ENCODE results near the gene ZNF500. TPM values are rescaled to one million over a fixed set of nuclear protein-coding genes. Genes with fewer than 3 reads are reported as not detected.

The ZNF500 gene
- total RNA-seq, 1 donor from 2014 or later, result 14.6 TPM

DNA sequence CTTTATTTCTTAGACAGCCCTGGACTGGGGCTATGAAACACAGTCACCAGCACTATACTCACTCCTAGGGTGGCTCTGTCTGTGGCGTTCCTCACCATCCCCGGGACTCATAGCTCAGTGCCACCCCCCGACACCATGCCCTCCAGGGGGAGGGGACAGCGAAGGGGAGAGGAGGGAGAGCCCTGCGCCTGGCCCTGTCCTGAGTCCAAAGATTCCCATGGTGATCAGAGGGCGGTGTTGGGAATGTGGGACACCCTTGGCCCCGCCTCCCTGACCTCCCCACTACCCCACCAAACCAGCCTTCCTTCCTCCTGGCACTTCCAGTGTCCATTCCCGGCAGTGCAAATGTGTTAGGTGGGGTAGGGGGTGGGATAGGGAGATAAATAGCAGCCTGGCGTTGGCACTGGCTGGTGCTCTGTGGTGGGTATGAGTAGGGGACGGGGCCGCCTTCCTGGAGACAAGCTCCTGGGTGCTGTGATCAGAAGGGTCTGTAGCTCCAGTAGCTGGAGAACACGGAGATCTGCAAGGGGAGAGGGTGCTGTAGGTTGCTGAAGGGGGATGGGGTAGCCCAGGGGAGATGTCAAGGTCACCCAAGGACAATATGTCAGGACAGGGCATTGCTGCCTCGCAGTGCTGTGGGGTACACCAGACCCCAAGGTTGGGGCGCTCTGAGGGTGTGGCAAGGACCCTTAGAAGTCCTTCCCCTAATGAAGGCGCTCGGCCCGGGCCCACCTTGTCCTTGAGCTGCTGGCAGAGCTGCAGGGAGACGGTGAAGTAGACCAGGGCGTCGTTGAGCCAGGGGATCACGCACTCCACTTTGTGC is 30.2 kb upstream of the ZNF500 start:
- no peak for FAIRE-seq
- H3K27ac Mint-ChIP-seq (ENCODE audit: unreplicated experiment), result no peak overlapping the region

DNA sequence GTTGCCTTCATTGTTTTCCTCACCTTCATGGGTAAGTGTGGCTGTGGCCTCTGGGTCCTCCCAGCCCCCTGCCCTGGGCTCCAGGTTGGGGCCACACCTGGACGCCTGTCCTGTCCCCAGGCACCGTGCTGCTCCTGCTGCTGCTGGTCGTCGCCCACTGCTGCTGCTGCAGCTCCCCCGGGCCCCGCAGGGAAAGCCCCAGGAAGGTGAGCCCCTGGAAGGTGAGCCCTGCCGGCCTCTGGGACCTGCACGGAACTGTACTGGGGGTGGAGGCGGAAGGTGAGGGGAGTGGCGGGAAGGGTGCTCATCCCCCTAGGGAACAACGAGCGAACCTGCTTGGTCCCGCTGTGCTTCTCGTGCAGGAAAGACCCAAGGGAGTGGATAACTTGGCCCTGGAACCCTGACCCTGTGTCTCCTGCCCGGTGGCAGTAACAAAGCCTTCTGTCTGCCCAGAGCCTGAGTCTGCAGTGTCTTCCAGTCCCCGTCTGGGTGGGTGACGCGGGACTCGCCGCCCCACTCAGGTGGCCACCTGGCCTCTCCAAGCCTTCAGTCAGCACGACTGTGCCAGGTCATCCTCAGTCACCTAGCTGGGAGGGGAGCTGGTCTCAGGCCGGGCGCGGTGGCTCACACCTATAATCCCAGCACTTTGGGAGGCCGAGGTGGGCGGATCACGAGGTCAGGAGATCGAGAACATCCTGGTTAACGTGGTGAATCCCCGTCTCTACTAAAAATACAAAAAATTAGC is 29.0 kb upstream of the ZNF500 start:
- DNase-seq (ENCODE audit: low read depth) (no peak), FAIRE-seq (no peak)
- Histone ChIP-seq H3K9ac (ENCODE audit: low read length) (no peak overlapping the region), H4K20me1 (ENCODE audit: insufficient read depth, low read length) (peaks cover 15% of the 10 kb centered on the region), H2AFZ (ENCODE audit: low read depth, low read length) (no peak overlapping the region), H3K27me3 (ENCODE audit: insufficient read depth, low read length) (no peaks in the 10 kb centered on the region), H3K4me3 (ENCODE audit: insufficient read depth, low read depth, low read length) (no peak overlapping the region), H3K4me1 (ENCODE audit: insufficient read depth, low read length) (no peaks in the 10 kb centered on the region), H3K4me2 (ENCODE audit: low read length) (no peak overlapping the region), H3K27ac (ENCODE audit: low read depth, low read length) (no peak overlapping the region), H3K36me3 (ENCODE audit: insufficient read depth, low read length) (peaks cover 2% of the 10 kb centered on the region), H3K9me3 (ENCODE audit: insufficient read depth, low read depth, low read length) (no peaks in the 10 kb centered on the region), H3K79me2 (ENCODE audit: insufficient read depth, low read length) (no peaks in the 10 kb centered on the region)
- no peak for TF ChIP-seq EZH2 (IDR thresholded peaks at IDR 0.05; ENCODE audit: insufficient read depth, low read length)
- TF ChIP-seq, protein P1, sequence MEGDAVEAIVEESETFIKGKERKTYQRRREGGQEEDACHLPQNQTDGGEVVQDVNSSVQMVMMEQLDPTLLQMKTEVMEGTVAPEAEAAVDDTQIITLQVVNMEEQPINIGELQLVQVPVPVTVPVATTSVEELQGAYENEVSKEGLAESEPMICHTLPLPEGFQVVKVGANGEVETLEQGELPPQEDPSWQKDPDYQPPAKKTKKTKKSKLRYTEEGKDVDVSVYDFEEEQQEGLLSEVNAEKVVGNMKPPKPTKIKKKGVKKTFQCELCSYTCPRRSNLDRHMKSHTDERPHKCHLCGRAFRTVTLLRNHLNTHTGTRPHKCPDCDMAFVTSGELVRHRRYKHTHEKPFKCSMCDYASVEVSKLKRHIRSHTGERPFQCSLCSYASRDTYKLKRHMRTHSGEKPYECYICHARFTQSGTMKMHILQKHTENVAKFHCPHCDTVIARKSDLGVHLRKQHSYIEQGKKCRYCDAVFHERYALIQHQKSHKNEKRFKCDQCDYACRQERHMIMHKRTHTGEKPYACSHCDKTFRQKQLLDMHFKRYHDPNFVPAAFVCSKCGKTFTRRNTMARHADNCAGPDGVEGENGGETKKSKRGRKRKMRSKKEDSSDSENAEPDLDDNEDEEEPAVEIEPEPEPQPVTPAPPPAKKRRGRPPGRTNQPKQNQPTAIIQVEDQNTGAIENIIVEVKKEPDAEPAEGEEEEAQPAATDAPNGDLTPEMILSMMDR (IDR thresholded peaks at IDR 0.05; ENCODE audit: insufficient read depth, low read depth, low read length), result no peak
- H3K36me3 Mint-ChIP-seq (ENCODE audit: low read depth, unreplicated experiment), result peaks cover 8% of the 10 kb centered on the region
- H3K27me3 Mint-ChIP-seq (ENCODE audit: low read depth, unreplicated experiment), result no peaks in the 10 kb centered on the region
- peaks cover 3% of the 10 kb centered on the region for H3K9me3 Mint-ChIP-seq (ENCODE audit: unreplicated experiment)
- no peaks in the 10 kb centered on the region for H3K4me1 Mint-ChIP-seq (ENCODE audit: low read depth, unreplicated experiment)
- H3K27ac Mint-ChIP-seq (ENCODE audit: unreplicated experiment), result no peak overlapping the region
- no peak overlapping the region for H3K4me3 Mint-ChIP-seq (ENCODE audit: unreplicated experiment)

More for the DNA sequence above, 30.2 kb upstream of the ZNF500 start:
- no peaks in the 10 kb centered on the region for H3K4me1 Mint-ChIP-seq (ENCODE audit: low read depth, unreplicated experiment)
- DNase-seq (ENCODE audit: low read depth), result no peak
- no peaks in the 10 kb centered on the region for H3K9me3 Mint-ChIP-seq (ENCODE audit: unreplicated experiment)
- Histone ChIP-seq H2AFZ (ENCODE audit: low read depth, low read length) (no peak overlapping the region), H3K4me3 (ENCODE audit: insufficient read depth, low read depth, low read length) (no peak overlapping the region), H3K4me2 (ENCODE audit: low read length) (no peak overlapping the region), H4K20me1 (ENCODE audit: insufficient read depth, low read length) (peaks cover 16% of the 10 kb centered on the region), H3K4me1 (ENCODE audit: insufficient read depth, low read length) (peaks cover 8% of the 10 kb centered on the region), H3K27me3 (ENCODE audit: insufficient read depth, low read length) (no peaks in the 10 kb centered on the region), H3K9ac (ENCODE audit: low read length) (no peak overlapping the region), H3K9me3 (ENCODE audit: insufficient read depth, low read depth, low read length) (no peaks in the 10 kb centered on the region), H3K79me2 (ENCODE audit: insufficient read depth, low read length) (no peaks in the 10 kb centered on the region), H3K36me3 (ENCODE audit: insufficient read depth, low read length) (peaks cover 2% of the 10 kb centered on the region), H3K27ac (ENCODE audit: low read depth, low read length) (no peak overlapping the region)
- no peak for TF ChIP-seq EZH2 (IDR thresholded peaks at IDR 0.05; ENCODE audit: insufficient read depth, low read length)
- TF ChIP-seq, protein P1 (IDR thresholded peaks at IDR 0.05; ENCODE audit: insufficient read depth, low read depth, low read length), result no peak
- no peak overlapping the region for H3K4me3 Mint-ChIP-seq (ENCODE audit: unreplicated experiment)
- H3K27me3 Mint-ChIP-seq (ENCODE audit: low read depth, unreplicated experiment), result no peaks in the 10 kb centered on the region
- H3K36me3 Mint-ChIP-seq (ENCODE audit: low read depth, unreplicated experiment), result peaks cover 8% of the 10 kb centered on the region

Data from astrocyte (in vitro differentiated cells and primary cell).